ENCODE measurements around the gene MYH10.
A peak's percentile ranks its signal among the peaks of the same experiment; 100 is the strongest.

Gene MYH10

DNA sequence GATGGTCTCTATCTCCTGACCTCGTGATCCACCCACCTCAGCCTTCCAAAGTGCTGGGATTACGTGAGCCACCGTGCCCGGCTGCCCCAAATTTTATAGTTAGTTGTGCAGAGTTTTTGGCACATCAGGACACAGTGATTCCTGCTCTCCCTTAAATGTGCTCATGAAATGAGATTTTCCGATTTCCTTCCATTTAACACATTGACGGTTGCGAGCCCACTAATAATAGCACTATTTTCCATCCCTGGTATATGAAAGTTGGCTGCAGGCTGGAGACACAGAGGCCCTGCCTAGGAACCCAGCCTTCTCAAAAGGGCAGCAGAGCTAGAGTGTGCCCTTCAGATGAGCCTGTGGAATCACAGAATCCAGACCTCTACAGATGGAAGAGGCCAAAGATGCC, 17.4 kb upstream of the MYH10 start:
- DNase-seq = no peak

DNA sequence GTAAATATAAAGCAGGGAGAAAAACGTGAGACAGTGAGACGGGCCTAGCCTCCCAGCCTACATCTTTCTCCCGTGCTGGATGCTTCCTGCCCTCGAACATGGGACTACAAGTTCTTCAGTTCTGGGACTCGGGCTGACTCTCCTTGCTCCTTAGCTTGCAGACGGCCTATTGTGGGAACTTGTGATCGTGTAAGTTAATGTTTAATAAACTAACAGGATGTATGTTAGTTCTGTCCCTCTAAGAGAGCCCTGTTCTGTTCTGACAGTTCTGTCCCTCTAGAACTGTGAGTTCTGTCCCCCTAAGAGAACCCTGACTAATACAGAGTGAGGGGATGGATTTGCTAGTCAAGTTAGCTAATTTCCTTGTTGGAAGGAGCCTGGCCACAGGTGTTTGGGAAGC, 16.7 kb upstream of the MYH10 start:
- no peak for DNase-seq

DNA sequence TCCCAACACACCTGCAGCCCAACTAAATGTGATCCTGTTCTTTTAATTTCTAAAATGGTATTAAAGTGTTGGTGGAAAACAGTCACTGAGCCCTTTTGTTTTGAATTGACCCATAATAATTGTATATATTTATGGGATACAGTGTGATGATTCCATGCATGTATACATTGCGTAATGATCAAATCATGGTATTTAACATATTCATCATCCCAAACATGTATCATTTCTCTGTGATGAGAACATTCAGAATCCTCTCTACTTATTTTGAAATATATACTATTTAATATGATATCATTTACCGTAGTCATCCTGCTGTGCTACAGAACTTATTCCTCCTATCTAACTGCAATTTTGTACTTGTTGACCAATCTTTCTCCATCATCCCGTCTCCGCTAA, 14.0 kb upstream of the MYH10 start:
- DNase-seq = no peak

DNA sequence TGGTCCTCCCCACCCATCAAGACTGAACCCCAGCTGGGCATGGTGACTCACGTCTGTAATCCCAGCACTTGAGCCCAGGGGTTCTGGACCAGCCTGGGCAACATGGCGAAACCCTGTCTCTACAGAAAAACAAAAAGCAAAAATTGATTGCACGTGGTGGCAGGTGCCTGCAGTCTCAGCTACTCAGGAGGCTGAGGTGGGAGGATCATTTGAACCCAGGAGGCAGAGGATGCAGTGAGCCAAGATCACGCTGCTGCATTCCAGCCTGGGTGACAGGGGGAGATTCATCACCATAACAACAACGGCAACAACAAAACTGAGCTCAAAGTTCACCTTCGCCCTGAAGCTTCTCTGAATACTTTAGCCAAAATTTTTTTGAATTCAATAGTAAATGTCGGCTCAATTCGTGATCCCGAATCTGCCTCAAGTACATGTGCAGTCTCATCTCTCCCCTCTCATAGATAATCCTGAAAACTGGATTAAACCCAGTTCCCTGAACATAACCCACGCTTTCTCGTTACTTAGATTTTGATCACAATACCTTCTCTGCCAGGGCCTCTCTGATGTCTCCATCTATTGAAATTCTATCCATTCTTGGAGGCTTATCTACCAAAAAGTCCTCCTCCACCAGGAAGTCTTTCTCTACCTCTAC, 13.5 kb upstream of the MYH10 start:
- DNase-seq = no peak

DNA sequence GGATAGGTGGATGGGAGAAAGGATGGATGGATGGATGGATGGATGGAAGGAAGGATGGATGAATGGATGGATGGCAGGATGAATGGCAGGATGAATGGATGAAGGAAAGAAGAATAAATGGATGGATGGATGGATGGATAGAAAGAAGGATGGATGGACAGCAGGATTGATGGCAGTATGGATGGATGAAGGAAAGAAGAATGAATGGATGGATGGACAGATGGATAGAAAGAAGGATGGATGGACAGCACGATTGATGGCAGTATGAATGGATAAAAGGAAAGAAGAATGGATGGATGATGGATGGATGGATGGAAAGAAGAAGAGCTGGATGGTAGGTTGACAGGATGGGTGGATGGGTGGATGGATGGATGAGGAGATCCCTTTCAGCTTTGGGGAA, 9.2 kb upstream of the MYH10 start:
- DNase-seq = no peak

DNA sequence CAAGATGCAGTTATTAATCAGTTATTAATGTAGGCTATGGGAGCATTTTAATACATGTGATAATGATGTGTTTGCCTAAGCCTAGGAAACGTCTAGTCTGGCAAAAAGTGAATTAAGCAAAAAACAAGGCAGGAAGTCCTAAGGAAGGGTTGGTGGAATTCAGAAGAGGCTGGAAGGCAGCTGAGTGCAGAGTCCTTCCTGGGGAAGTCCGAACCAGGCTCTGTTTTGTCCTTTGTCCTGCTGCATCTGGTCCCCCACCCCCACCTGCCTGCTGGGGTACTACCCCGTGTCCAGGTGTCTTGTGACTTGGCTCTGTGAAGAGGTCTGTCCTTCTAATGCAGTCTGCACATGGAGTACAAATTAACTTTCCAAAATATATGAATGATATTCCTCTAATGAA, 1.5 kb upstream of the MYH10 start:
- DNase-seq = no peak

DNA sequence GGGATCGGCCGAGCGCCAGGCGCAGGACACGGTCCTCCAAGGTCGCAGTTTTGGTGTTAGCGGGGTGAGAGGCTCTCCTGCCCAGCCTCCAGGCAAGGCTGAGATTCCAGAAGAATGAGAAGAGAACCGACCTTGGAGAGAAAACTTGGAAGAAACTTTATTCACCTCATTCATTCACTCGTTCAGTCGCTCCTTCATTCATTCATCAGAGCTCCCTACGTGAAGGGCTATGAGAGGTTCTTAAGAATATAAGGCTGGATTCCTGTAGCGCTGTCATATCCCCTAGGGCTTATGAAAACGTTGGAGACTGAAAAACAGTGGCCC, 991 bp upstream of the MYH10 start:
- no peak for DNase-seq

DNA sequence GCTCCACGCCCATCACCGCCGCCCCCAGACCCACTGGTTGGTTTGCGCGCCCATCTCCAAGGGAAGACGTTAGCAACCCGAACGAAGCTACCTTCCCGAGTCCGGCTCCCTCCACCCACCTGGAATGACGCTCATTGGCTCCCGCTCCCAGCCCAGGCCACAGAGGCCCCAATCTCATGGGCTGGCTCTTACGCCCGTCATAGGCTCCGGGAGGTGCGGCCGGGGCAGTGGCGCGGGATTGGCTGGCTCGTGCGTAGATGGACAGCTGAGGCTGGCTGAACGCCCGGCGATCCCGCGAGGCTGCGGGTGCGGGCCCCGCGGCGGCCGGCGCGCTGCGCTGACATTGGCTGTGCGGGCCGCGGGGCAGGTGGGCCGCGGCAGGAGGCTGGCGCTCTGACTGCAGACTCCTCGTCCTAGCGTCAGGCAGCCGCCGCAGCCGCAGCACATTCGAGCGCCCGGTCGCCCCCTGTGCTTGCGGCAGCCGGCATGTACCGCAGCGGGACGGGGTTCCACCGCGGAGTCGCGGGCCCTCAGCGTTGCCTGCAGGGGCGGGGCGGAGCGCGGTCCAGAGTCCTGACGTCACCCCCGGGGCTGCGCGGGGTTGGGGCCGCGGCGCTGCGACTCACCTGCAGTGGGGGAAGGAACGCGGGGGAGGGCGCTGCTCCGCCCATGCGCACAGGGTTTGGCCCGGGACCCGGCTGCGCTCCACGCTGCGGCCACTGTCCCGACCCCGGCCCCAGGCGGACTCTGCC, 453 bp upstream of the MYH10 start:
- peak; percentile 100 for DNase-seq

DNA sequence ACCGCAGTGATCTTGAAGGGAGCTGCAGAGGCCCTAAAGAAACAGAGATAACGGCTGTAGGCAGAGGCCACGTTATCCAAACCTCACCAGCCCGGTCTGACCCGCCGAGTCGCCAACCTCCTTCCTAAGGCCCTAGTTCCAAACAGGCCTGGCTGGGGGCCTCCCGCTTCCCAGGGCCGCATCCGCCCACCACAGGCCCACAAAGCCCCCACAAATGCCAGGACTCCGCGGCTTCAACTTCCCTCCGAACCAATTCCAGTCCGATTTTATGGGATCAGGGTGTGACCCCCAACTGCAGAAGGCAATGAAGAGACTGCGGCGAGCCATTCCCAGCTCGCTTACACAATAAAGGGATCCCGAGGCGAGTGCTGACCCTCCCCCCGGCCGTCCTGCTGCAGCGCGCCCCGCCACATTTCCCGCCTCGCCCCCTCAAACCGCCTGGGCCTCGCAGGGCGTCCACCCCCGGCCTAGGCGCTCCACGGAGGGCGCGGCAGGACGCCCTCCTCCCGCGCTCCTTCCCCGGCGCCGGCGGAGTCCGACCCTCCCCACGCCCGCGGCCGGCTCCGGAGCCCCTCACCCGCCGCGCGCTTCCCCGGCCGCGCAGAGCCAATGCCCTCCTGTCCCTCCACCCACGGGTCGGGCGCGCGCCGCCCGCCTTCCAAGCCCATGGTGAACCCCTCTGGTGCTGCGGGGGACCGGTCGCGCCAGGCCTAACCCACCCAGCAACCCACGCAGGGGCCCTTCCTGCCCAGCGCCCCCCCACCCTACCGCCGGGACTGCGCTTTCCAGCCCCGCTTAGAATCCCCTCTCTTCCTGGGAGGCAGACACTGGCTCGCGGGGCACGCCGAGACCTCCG, 926 bp downstream of the MYH10 start:
- DNase-seq = no peak

DNA sequence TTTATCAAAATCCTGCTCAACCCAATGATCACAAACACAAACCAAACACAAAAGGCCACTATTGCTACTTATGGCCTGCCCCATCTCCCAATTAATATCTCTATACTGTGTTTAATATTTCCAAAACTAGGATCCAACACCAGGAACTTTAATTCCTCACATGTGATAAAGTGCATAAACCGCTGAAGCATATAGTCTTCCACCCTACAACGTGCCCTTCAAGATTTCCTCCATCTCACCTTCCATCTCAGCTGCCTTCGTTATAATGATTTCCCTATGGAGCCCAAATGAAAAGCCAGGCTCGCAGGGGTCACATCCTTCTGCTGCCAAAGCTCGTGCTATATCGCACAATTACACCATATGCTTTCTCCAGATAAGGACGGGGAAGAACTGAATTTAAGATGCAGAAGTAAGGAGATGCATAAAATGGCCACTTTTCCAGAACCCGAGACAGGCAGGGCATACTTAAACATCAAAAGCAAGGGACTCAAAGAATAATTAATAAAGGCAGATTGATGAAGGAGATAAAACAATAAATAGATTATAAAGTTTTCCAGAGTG, 1.8 kb downstream of the MYH10 start:
- DNase-seq = no peak

DNA sequence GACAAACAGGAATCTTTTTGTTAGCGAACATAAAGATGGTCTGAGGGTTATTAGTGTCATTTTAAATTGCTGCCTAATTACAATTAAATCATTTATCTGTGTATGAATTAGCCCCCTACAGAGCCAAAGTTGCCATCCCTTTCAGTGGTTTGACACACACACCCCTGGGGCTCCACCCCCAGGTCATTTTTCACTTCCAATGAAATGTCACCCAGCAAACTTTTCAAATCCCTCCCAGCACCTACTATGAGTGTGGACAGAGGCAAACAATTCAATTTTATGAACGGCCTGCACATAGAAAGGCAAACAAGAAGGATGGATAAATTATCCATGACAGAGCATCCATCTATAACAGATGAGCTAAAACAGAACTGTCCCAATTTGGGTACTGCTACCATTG, 2.4 kb downstream of the MYH10 start:
- DNase-seq = no peak

DNA sequence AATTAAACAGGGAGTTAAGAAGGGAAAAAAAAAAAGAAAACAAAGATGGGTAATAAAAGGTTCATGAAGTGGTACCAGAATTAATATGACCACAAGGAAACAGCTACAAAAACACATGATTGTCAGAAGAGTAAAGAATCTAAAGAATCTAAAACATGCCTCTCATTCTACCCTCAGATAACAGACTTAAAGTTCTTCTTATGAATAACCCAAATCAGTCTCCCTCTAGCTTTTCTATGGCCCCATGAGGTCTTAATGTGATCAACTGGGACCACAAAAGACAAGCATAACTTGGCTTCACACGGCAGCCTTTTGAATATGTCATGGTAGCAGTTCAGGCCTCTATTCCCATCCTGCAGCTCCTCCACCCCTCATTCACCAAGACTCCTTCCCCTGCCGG, 6.9 kb downstream of the MYH10 start:
- DNase-seq = no peak

DNA sequence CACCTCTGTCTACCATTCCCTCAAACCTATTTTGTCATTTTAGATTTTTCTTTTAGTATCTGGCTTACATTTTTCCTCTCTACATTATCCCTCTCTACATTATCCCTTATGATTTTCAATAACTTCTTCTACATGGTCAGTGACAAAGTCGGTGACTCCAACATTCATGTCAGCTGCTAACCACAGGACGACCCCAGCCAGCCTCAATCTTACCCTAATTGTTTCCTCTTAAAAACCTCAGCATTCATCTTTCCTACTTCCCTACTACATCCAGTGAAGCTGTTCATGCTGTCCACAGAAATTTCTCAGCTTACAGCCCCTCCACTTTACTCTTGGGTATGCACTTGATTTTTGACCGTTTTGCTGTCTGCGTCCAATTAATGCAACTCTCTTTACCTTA, 8.3 kb downstream of the MYH10 start:
- DNase-seq = no peak

DNA sequence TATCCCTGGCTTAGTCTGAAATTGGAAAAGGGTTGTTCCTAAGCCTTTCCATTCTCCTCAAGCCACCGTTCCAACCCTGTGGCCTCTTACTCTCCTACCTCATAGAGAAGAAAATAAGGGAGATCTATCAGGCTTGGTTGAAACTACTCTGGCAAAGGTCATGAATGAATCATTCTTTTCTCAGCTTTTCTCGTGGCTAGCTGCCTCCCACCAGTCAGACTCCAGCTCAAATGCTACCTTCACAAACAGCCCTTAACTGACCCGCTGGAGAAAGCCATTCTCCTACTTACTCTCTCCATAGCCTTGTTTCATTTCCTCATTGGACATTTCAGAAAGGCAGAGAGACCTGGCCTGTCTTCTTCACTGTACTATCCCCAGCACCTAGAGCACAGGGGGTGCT, 8.9 kb downstream of the MYH10 start:
- no peak for DNase-seq

DNA sequence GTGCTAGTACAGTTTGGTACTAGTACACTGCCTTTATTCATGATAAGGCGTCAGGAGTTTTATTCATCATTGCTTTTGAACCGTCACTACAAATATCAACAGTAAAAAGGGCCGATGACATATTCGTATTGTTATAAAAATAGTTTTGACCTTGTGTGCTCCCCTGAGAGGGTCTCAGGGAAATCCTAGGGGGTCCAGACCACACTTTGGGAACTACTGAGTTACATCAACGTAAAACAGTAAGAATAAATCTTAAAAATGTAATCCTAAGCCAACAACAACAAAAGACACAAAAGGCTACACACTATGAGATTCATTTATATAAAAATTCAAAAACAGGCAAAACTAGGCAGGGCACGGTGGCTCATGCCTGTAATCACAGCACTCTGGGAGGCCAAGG, 11.2 kb downstream of the MYH10 start:
- no peak for DNase-seq

DNA sequence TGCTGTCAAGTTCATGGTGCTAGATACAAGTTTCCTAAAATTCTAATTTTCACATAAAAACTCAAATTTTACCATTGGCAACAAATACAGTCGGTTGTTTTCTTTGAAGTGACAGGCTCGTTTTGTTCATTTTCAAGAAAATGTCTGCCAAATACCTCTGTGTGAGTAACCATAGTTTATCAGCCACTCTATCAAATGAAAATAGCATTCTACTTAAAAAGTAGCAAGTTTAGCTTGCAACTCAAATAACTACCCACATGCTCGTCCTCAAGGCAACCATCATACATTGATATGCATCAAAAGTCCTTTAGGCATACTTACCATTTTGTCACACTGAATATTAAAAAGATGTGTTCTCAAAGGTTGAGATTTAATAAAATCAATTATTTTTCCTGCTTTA, 11.7 kb downstream of the MYH10 start:
- DNase-seq = no peak

DNA sequence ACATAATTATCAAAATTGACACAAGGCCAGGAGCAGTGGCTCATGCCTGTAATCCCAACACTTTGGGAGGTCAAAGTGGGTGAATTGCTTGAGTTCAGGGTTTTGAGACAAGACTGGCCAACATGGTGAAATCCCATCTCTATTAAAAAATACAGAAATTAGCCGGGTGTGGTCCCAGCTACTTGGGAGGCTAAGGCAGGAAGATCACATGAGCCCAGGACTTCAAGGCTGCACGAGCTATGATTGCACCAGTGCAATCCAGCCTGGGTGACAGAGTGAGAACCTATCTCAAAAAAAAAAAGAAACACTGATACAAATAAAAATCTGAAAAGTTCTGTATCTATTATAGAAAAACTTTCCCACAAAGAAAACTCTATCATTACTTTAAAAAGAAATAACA, 15.5 kb downstream of the MYH10 start:
- no peak for DNase-seq

DNA sequence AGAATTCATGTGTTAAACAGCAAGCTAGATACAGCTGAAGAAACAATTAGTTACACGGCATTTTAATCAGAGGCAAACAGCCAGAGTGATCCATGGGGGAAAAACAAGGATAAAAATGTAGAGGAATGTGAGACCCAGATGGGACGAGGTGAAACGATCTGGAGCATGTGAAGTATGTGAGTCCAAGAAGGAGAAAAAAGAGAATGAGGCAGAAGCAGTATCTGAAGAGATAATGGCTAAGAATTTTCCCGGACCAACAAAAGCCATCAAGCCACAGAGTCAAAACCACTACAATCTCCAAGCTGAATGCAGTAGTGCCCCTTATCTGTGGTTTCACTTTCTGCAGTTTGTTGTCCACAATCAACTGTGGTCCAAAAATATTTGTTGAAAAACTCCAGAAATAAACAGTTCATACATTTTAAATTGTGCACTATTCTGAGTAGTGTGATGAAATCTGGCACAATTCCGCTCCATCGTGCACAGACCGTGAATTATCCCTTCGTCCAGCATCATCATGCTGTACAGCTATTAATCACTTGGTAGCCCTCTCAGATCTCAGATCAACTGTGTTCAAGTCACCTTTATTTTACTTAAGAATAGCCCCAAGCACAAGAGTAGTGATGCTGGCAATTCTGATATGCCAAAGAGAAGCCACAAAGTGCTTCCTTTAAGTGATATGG, 18.8 kb downstream of the MYH10 start:
- DNase-seq = no peak

DNA sequence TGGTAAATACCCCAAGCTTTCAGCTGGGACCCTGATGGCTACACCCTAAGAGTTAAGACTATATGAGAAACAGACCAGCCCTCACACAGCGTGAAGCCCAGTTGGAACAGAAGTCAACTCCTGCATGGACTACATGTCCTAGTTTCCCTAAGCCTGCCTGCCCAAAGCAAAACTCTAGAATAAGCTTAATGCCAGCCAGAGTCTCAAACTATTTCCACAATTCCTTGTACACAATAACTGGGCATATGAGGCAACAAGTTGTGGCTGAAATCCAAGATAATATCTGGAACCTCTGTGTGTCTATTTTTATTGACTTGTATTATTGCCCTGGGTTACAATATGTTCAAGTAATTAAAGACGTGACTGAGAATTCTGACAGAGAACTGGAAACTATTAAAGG, 19.4 kb downstream of the MYH10 start:
- DNase-seq = no peak

DNA sequence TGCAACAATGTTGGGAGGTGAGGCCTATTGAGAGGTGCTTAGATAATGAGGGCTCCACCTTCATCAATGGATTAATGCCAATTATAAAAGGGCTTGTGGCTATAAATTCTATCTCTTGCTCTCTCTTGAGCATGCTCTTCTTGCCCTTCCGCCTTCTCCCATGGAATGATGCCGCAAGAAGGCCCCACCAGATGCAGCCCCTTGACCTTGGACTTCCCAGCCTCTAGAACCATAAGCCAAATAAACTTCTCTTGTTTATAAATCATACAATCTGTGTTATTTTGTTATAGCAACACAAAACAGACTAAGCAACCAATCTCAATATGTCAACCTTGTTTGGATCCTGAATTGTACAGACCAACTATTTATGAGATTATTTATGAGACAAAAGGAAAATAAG, 20.0 kb downstream of the MYH10 start:
- DNase-seq = no peak

DNA sequence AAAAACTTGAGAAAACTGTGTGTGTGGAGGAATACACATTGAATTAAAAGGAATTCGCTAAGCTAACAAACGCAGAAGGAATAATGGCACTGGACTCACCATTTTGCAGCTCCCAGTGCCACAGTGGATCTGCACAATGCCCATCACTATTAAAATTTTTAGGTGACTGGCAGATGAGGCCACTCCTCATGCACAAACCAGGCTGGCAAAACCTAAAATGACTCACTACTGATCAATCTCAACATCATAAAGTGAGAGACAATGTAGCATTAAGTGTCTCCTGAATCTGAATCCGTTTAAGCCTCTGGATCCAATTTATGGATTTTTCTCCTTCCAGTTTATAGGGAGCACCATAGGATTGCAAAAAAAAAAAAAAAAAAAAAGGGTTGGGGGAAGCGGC, 20.6 kb downstream of the MYH10 start:
- no peak for DNase-seq

DNA sequence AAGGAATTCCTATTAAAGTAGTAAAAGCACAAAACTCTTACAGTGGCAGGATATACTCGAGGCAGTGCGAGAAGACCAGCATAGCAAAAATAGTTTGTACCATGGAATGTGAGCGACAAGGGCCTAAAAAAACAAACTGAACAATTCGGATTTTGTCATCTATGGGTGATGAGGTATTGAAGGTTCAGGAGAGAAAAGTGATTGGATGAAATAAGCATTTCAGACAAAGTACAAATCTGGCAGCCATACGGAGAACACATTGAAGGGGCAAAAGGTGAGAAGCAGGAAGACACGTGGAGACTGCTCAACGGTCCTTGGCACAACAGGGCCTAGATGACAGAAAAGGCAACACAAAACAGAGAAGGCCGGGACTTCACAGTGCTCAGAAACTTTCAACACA, 22.5 kb downstream of the MYH10 start:
- DNase-seq = no peak

DNA sequence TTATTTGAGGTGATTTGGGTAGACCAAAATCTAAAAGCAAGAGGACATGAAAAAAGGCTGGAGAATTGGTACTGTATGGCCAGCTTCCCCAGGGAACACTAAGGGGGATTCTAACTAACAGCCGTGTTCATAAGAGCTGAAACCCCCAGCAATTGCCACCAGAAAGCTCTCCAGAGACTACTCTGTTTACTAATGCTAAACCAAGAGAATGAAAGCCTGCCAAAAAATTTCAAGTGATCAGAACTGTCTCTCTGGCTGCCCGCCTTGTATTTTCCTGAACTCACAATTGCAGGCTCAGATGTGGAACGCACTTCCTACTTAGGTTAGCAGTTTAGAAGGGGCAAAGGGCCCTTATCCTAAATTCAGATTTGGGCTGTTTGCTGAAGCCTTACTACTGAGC, 24.1 kb downstream of the MYH10 start:
- DNase-seq = no peak
